HepG2 (cell line): ENCODE results near the gene NOL12. TPM values are rescaled to one million over a fixed set of nuclear protein-coding genes. Genes with fewer than 3 reads are reported as not detected.

Source experiments
- ATAC-seq: fragments of 200-7000 bp; cut with Tn5 transposase; 3 replicates; pipeline ENCODE4 v1.9.1; 2020; ENCODE audit warnings: mild to moderate bottlenecking, moderate library complexity
- BruUV-seq: library from RNA; stranded (reverse); fragments of 400-500 nt; replicated peaks from 2 replicates; lab custom pipeline; 2021; lab: Mats Ljungman, UMichigan
- CTCF ChIA-PET: fragments of 300-600 bp; formaldehyde crosslinking; extraction: SDS; loops from one replicate; lab custom pipeline; 2021; ENCODE audit warnings: low total read pairs, inconsistent platforms, low intra/inter-chr PET ratio; lab: Yijun Ruan, JAX
- POLR2A ChIA-PET: fragments of 350-600 bp; sonication (Branson Sonifier 250); formaldehyde crosslinking; loops from one replicate; lab custom pipeline; 2020; ENCODE audit warnings: antibody characterized with exemption, inconsistent platforms; lab: Yijun Ruan, JAX
- DNase-seq: peaks from one replicate; pipeline ENCODE4 v3.0.0-alpha.2; 2015; ENCODE audit warnings: low spot score
- FAIRE-seq: peaks from 3 replicates; lab custom pipeline; 2011; peaks lifted over from hg19 to GRCh38; lab: Jason Lieb, UNC
- H2AFZ ChIP-seq: one replicate; pipeline ENCODE4 v1.6.1; 2011; ENCODE audit warnings: low read length, inconsistent platforms
- H3K27ac ChIP-seq: fragments of 300-600 bp; 3 replicates; pipeline ENCODE4 v1.8.0; 2011; ENCODE audit warnings: mixed run types, mild to moderate bottlenecking, mixed read lengths, low read length, inconsistent platforms; ENCODE audit not compliant: insufficient read depth; ENCODE audit errors: extremely low read length
- H3K27me3 ChIP-seq, 2 experiments: fragments of 200-600 bp in 1 of 2; 2 replicates in 1 of 2; 3 replicates in 1 of 2; pipeline versions ENCODE4 v1.6.0 to v1.8.0; 2011; ENCODE audit warnings: low read length in 2 of 2, mild to moderate bottlenecking in 2 of 2, moderate library complexity in 2 of 2, inconsistent platforms in 1 of 2; ENCODE audit not compliant: insufficient read depth in 2 of 2, control insufficient read depth in 1 of 2
- H3K36me3 ChIP-seq, 2 experiments: fragments of 200-600 bp in 1 of 2; replicated peaks in 1 of 2; 2 replicates in 1 of 2; 3 replicates in 1 of 2; pipeline versions ENCODE4 v1.5.1 to v1.8.0; 2011; ENCODE audit warnings: low read length in 2 of 2, inconsistent platforms in 1 of 2; ENCODE audit not compliant: insufficient read depth in 2 of 2, control insufficient read depth in 1 of 2
- H3K4me1 ChIP-seq: 2 replicates; pipeline ENCODE4 v1.5.1; 2012; ENCODE audit warnings: low read length, inconsistent platforms; ENCODE audit not compliant: insufficient read depth
- H3K4me2 ChIP-seq: 2 replicates; pipeline ENCODE4 v1.6.0; 2011; ENCODE audit warnings: low read depth, low read length, inconsistent platforms
- H3K4me3 ChIP-seq, 3 experiments: fragments of 200-600 bp in 1 of 3; sonication (generic), shearing (Covaris generic) in 1 of 3; replicated peaks in 1 of 3; 2 replicates each; pipeline ENCODE4 v1.5.1; 2011 to 2016; ENCODE audit warnings: low read length in 3 of 3, inconsistent platforms in 2 of 3, low read depth in 2 of 3, mild to moderate bottlenecking in 2 of 3, control low read depth in 1 of 3, mixed read lengths in 1 of 3; ENCODE audit not compliant: insufficient read depth in 1 of 3
- H3K79me2 ChIP-seq: one replicate; pipeline ENCODE4 v1.6.1; 2011; ENCODE audit warnings: low read length, inconsistent platforms; ENCODE audit not compliant: insufficient read depth
- H3K9ac ChIP-seq: 2 replicates; pipeline ENCODE4 v1.6.0; 2011; ENCODE audit warnings: mild to moderate bottlenecking, low read depth, low read length, inconsistent platforms; ENCODE audit not compliant: insufficient read depth
- H3K9me3 ChIP-seq: 2 replicates; pipeline ENCODE4 v1.5.1; 2012; ENCODE audit warnings: mild to moderate bottlenecking, low read length
- H4K20me1 ChIP-seq: 2 replicates; pipeline ENCODE4 v1.6.0; 2011; ENCODE audit warnings: inconsistent platforms, mild to moderate bottlenecking, low read length, moderate library complexity; ENCODE audit not compliant: insufficient read depth
- HNRNPH1 ChIP-seq: fragments of 200-400 bp; formaldehyde crosslinking; optimal IDR thresholded peaks from 2 replicates; pipeline ENCODE3; 2017; ENCODE audit warnings: mild to moderate bottlenecking, low read depth, low read length
- STAG1 ChIP-seq: sonication (generic); formaldehyde crosslinking; IDR thresholded peaks from 2 replicates; pipeline ENCODE4 v1.4.0; 2020; ENCODE audit warnings: missing genetic modification reagents
- ZMYM3 ChIP-seq: sonication (generic); formaldehyde crosslinking; IDR thresholded peaks from 2 replicates; pipeline ENCODE4 v1.5.1; 2020; ENCODE audit warnings: mild to moderate bottlenecking, missing genetic modification reagents
- ZNF17 ChIP-seq: sonication (generic); formaldehyde crosslinking; IDR thresholded peaks from 2 replicates; pipeline ENCODE4 v1.5.0; 2020; ENCODE audit warnings: mild to moderate bottlenecking, missing genetic modification reagents
- ZNF3 ChIP-seq: IDR thresholded peaks from 2 replicates; pipeline ENCODE4 v1.7.0; 2017; ENCODE audit warnings: inconsistent platforms
- ZNF317 ChIP-seq: sonication (generic); formaldehyde crosslinking; IDR thresholded peaks from 2 replicates; pipeline ENCODE4 v1.5.0; 2020; ENCODE audit warnings: mild to moderate bottlenecking, missing genetic modification reagents
- ZNF629 ChIP-seq: sonication (generic); formaldehyde crosslinking; conservative IDR thresholded peaks from 2 replicates; pipeline ENCODE4 v1.5.0; 2020; ENCODE audit warnings: missing genetic modification reagents
- ZNF737 ChIP-seq: sonication (generic); formaldehyde crosslinking; IDR thresholded peaks from 2 replicates; pipeline ENCODE4 v1.5.0; 2020; ENCODE audit warnings: missing genetic modification reagents, mild to moderate bottlenecking, borderline replicate concordance
- ZNF768 ChIP-seq: sonication (generic); formaldehyde crosslinking; IDR thresholded peaks from 2 replicates; pipeline ENCODE4 v1.4.0; 2020; ENCODE audit warnings: missing genetic modification reagents
- ZNF839 ChIP-seq: sonication (generic); formaldehyde crosslinking; IDR thresholded peaks from 2 replicates; pipeline ENCODE4 v1.4.0; 2020; ENCODE audit warnings: missing genetic modification reagents, mild to moderate bottlenecking, borderline replicate concordance
- WGBS: methylation state at CpG from one replicate; pipeline ENCODE4 v1.1.6; 2017; ENCODE audit warnings: low lambda C conversion rate; 5-methylcytosine and 5-hydroxymethylcytosine counted together
- in situ Hi-C: cut with HindIII; loops from 2 replicates; pipeline ENCODE4 v1.10.0; 2017; ENCODE audit warnings: low pct_unique_long_range_greater_than_20kb; ENCODE audit not compliant: extremely low pct_ligation_motif_present
- intact Hi-C: fragments of 100-400 bp; cut with micrococcal nuclease; formaldehyde crosslinking; loops from one replicate; pipeline ENCODE4 v1.10.0; 2022; ENCODE audit not compliant: unreplicated experiment
- polyA plus RNA-seq, 8 experiments: library from polyadenylated mRNA; depleted of rRNA in 3 of 8; stranded (reverse) in 7 of 8; unstranded in 1 of 8; fragments of >200 nt; fragmentation: Illumina TruSeq in 4 of 8; extraction: Trizol in 4 of 8; gene quantifications; 2 replicates each; pipeline versions ENCODE4 v1.2.1 to v1.2.3, GENCODE V29; 2011 to 2016; ENCODE audit warnings: low read depth in 4 of 8, missing spikeins in 1 of 8, mixed read lengths in 1 of 8; ENCODE audit not compliant: insufficient read depth in 1 of 8
- total RNA-seq, 5 experiments: library from RNA; depleted of rRNA; stranded (reverse); fragments of >200 nt; fragmentation: Illumina TruSeq; extraction: Trizol; gene quantifications; 2 replicates each; pipeline ENCODE4 v1.2.3, GENCODE V29; 2016; ENCODE audit warnings: low read depth in 1 of 5
- TF ChIP-seq, protein P1 (sequence below): sonication (generic); formaldehyde crosslinking; IDR thresholded peaks from 2 replicates; pipeline ENCODE4 v1.5.0; 2020; ENCODE audit warnings: missing genetic modification reagents
- TF ChIP-seq, protein P2 (sequence below): sonication (generic); formaldehyde crosslinking; IDR thresholded peaks from 2 replicates; pipeline ENCODE4 v1.4.0; 2020; ENCODE audit warnings: missing genetic modification reagents
- TF ChIP-seq, protein P3 (sequence below): IDR thresholded peaks from 2 replicates; pipeline ENCODE4 v1.6.1; 2016; ENCODE audit warnings: low read depth, borderline replicate concordance
- TF ChIP-seq, protein P4 (sequence below): sonication (generic); formaldehyde crosslinking; IDR thresholded peaks from 2 replicates; pipeline ENCODE4 v1.8.0; 2022; ENCODE audit warnings: mild to moderate bottlenecking, missing genetic modification reagents, moderate library complexity
- TF ChIP-seq, protein P5 (sequence below): sonication (generic); formaldehyde crosslinking; IDR thresholded peaks from 2 replicates; pipeline ENCODE4 v1.9.0; 2022; ENCODE audit warnings: missing genetic modification reagents, mild to moderate bottlenecking, borderline replicate concordance

Gene NOL12
- total and polyA plus RNA-seq, 2 of the 13 experiments (the other 11 are each of a cell fraction or from before 2014, with no cell fraction given): 14.3 to 31.4 TPM

DNA sequence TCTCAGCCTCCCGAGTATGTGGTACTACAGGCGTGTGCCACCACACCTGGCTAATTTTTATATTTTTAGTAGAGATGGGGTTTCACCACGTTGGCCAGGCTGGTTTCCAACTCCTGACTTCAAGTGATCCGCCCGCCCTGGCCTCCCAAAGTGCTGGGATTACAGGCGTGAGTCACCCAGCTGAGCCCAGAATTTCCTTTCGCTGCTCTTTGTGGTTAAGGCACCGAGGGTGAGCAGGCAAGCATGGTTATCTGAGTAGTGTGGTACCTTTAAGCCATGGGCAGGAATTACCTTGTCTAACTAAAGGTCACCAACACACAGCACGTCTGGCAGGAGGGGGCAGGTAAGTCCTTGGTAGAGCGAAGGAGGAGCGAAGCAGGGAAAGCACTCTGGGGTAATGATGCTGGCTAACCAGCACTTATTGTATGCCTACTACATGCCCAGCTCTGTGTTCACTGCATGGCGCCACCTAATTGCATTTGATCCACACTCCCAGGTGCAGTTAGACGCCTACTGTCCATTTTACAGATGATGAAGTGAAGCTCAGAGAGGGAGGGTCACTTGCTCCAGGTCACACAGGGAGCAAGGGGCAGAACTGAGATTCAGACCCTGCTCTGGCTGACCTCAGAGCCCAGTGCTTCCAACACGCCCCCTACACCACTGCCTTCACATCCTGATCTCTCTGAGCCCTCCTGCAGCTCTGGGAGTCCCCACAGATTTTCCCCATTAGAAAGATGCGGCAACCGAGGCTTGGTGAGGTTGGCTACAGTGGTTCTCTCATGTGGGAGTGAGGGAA, 56.4 kb downstream of the NOL12 start:
- no TSS peak for BruUV-seq
- DNase-seq (no peak), ATAC-seq (no peak), FAIRE-seq (no peak)
- Histone ChIP-seq H3K36me3 (no peaks in the 10 kb centered on the region), H2AFZ (no peak overlapping the region), H3K4me3 (no peak overlapping the region), H3K9ac (no peak overlapping the region), H3K9me3 (no peaks in the 10 kb centered on the region), H3K4me2 (no peak overlapping the region), H3K27me3 (no peaks in the 10 kb centered on the region), H4K20me1 (no peaks in the 10 kb centered on the region), H3K4me1 (peaks cover 55% of the 10 kb centered on the region), H3K79me2 (peaks cover 6% of the 10 kb centered on the region), H3K27ac (no peak overlapping the region)
- CTCF ChIA-PET: no interaction called here
- POLR2A ChIA-PET: interaction anchor here (1.0 kb wide), 1 partner anchor 10 kb away, joined by 4 read pairs; no protein-coding TSS in a partner anchor
- in situ Hi-C loops: no loop called here
- WGBS: 70% methylated on average over 14 of the region's 16 CpGs
- intact Hi-C loops: loop anchor here (10.0 kb wide), 1 partner anchor 122 kb away; no protein-coding TSS in a partner anchor
- TF ChIP-seq STAG1 (CRISPR knock-in tag): no peak
- TF ChIP-seq, protein P1, sequence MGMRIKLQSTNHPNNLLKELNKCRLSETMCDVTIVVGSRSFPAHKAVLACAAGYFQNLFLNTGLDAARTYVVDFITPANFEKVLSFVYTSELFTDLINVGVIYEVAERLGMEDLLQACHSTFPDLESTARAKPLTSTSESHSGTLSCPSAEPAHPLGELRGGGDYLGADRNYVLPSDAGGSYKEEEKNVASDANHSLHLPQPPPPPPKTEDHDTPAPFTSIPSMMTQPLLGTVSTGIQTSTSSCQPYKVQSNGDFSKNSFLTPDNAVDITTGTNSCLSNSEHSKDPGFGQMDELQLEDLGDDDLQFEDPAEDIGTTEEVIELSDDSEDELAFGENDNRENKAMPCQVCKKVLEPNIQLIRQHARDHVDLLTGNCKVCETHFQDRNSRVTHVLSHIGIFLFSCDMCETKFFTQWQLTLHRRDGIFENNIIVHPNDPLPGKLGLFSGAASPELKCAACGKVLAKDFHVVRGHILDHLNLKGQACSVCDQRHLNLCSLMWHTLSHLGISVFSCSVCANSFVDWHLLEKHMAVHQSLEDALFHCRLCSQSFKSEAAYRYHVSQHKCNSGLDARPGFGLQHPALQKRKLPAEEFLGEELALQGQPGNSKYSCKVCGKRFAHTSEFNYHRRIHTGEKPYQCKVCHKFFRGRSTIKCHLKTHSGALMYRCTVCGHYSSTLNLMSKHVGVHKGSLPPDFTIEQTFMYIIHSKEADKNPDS (CRISPR knock-in tag): no peak
- no peak for TF ChIP-seq ZNF317 (CRISPR knock-in tag)
- no peak for TF ChIP-seq ZNF3
- TF ChIP-seq, protein P2, sequence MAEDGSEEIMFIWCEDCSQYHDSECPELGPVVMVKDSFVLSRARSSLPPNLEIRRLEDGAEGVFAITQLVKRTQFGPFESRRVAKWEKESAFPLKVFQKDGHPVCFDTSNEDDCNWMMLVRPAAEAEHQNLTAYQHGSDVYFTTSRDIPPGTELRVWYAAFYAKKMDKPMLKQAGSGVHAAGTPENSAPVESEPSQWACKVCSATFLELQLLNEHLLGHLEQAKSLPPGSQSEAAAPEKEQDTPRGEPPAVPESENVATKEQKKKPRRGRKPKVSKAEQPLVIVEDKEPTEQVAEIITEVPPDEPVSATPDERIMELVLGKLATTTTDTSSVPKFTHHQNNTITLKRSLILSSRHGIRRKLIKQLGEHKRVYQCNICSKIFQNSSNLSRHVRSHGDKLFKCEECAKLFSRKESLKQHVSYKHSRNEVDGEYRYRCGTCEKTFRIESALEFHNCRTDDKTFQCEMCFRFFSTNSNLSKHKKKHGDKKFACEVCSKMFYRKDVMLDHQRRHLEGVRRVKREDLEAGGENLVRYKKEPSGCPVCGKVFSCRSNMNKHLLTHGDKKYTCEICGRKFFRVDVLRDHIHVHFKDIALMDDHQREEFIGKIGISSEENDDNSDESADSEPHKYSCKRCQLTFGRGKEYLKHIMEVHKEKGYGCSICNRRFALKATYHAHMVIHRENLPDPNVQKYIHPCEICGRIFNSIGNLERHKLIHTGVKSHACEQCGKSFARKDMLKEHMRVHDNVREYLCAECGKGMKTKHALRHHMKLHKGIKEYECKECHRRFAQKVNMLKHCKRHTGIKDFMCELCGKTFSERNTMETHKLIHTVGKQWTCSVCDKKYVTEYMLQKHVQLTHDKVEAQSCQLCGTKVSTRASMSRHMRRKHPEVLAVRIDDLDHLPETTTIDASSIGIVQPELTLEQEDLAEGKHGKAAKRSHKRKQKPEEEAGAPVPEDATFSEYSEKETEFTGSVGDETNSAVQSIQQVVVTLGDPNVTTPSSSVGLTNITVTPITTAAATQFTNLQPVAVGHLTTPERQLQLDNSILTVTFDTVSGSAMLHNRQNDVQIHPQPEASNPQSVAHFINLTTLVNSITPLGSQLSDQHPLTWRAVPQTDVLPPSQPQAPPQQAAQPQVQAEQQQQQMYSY: no peak
- TF ChIP-seq, protein P3, sequence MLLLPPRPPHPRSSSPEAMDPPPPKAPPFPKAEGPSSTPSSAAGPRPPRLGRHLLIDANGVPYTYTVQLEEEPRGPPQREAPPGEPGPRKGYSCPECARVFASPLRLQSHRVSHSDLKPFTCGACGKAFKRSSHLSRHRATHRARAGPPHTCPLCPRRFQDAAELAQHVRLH: no peak
- TF ChIP-seq, protein P4, sequence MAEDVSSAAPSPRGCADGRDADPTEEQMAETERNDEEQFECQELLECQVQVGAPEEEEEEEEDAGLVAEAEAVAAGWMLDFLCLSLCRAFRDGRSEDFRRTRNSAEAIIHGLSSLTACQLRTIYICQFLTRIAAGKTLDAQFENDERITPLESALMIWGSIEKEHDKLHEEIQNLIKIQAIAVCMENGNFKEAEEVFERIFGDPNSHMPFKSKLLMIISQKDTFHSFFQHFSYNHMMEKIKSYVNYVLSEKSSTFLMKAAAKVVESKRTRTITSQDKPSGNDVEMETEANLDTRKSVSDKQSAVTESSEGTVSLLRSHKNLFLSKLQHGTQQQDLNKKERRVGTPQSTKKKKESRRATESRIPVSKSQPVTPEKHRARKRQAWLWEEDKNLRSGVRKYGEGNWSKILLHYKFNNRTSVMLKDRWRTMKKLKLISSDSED (CRISPR knock-in tag): no peak
- TF ChIP-seq ZNF737 (CRISPR knock-in tag): no peak
- no peak for TF ChIP-seq ZNF839 (CRISPR knock-in tag)
- 0 out of 2 replicates have a peak, but pooled peaks have one; percentile 66 for TF ChIP-seq ZMYM3
- peak; percentile 96 for TF ChIP-seq ZNF768 (CRISPR knock-in tag)
- peak; percentile 62; the same call in 1 of the 2 replicates for TF ChIP-seq ZNF629 (CRISPR knock-in tag)
- no peak for TF ChIP-seq HNRNPH1
- TF ChIP-seq, protein P5, sequence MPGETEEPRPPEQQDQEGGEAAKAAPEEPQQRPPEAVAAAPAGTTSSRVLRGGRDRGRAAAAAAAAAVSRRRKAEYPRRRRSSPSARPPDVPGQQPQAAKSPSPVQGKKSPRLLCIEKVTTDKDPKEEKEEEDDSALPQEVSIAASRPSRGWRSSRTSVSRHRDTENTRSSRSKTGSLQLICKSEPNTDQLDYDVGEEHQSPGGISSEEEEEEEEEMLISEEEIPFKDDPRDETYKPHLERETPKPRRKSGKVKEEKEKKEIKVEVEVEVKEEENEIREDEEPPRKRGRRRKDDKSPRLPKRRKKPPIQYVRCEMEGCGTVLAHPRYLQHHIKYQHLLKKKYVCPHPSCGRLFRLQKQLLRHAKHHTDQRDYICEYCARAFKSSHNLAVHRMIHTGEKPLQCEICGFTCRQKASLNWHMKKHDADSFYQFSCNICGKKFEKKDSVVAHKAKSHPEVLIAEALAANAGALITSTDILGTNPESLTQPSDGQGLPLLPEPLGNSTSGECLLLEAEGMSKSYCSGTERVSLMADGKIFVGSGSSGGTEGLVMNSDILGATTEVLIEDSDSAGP (CRISPR knock-in tag): no peak
- no peak for TF ChIP-seq ZNF17 (CRISPR knock-in tag)
